Measurements from ENCODE around the gene TPSAB1.
A peak's percentile ranks its signal among the peaks of the same experiment; 100 is the strongest.
"Not testable (repeated sequence)": the region's sequence is repeated elsewhere in the genome, so short reads cannot be mapped to it uniquely, and the experiment has no call there.

The TPSAB1 gene

GRCh38 chr16:1230471-1231212, 9.9 kb upstream of the TPSAB1 start:
- DNase-seq (ENCODE audit: low read depth); H3K4me3 ChIP-seq (ENCODE audit: low read depth, low read length): not testable (repeated sequence)

GRCh38 chr16:1231301-1231700, 9.2 kb upstream of the TPSAB1 start:
- not testable (repeated sequence) for H3K4me3 ChIP-seq (ENCODE audit: low read depth, low read length); DNase-seq (ENCODE audit: low read depth)

GRCh38 chr16:1232049-1232748, 8.3 kb upstream of the TPSAB1 start:
- not testable (repeated sequence) for H3K4me3 ChIP-seq (ENCODE audit: low read depth, low read length); DNase-seq (ENCODE audit: low read depth)

- not testable (repeated sequence) for DNase-seq (ENCODE audit: low read depth); H3K4me3 ChIP-seq (ENCODE audit: low read depth, low read length)
These were observed 3.8 kb upstream of the TPSAB1 start for GRCh38 chr16:1236659-1237058.

GRCh38 chr16:1237990-1238389, 2.5 kb upstream of the TPSAB1 start:
- no peak for DNase-seq (ENCODE audit: low read depth)
- TF ChIP-seq CTCF (IDR thresholded peaks at IDR 0.05; ENCODE audit: low read depth, low read length) (no peak), MYC (IDR thresholded peaks at IDR 0.05; ENCODE audit: low read depth, low read length) (no peak), POLR2A (IDR thresholded peaks at IDR 0.05; ENCODE audit: extremely low read depth, insufficient read length) (no peak), MAX (IDR thresholded peaks at IDR 0.05; ENCODE audit: low read depth, low read length) (no peak)
- H3K4me3 ChIP-seq (ENCODE audit: low read depth, low read length), result no peak overlapping the region

- H3K4me3 ChIP-seq (ENCODE audit: low read depth, low read length); DNase-seq (ENCODE audit: low read depth): not testable (repeated sequence)
These were observed 1.6 kb upstream of the TPSAB1 start for GRCh38 chr16:1238909-1239308.

GRCh38 chr16:1239575-1239974, 930 bp upstream of the TPSAB1 start:
- DNase-seq (ENCODE audit: low read depth); H3K4me3 ChIP-seq (ENCODE audit: low read depth, low read length): not testable (repeated sequence)

GRCh38 chr16:1241081-1241480, 576 bp downstream of the TPSAB1 start:
- not testable (repeated sequence) for H3K4me3 ChIP-seq (ENCODE audit: low read depth, low read length); DNase-seq (ENCODE audit: low read depth)

GRCh38 chr16:1243363-1243762, 2.9 kb downstream of the TPSAB1 start:
- not testable (repeated sequence) for H3K4me3 ChIP-seq (ENCODE audit: low read depth, low read length); DNase-seq (ENCODE audit: low read depth)

GRCh38 chr16:1243907-1244850, 3.7 kb downstream of the TPSAB1 start:
- H3K4me3 ChIP-seq (ENCODE audit: low read depth, low read length); DNase-seq (ENCODE audit: low read depth): not testable (repeated sequence)

- TF ChIP-seq POLR2A (IDR thresholded peaks at IDR 0.05; ENCODE audit: extremely low read depth, insufficient read length) (no peak), MAX (IDR thresholded peaks at IDR 0.05; ENCODE audit: low read depth, low read length) (0 out of 2 replicates have a peak, but pooled peaks have one; percentile 22), CTCF (IDR thresholded peaks at IDR 0.05; ENCODE audit: low read depth, low read length) (no peak), MYC (IDR thresholded peaks at IDR 0.05; ENCODE audit: low read depth, low read length) (no peak; the same call in 1 of the 2 replicates)
- DNase-seq (ENCODE audit: low read depth), result peak; percentile 89
- H3K4me3 ChIP-seq (ENCODE audit: low read depth, low read length), result peak overlapping the region; percentile 27
These were observed 4.4 kb downstream of the TPSAB1 start for GRCh38 chr16:1244881-1245280.
